IgD-negative memory B cell (primary cell): Measurements from ENCODE around the gene RAB6A. TPM values are rescaled to one million over a fixed set of nuclear protein-coding genes. Genes with fewer than 3 reads are reported as not detected.
"Not testable (repeated sequence)": the region's sequence is repeated elsewhere in the genome, so short reads cannot be mapped to it uniquely, and the experiment has no call there.

ENCODE experiments used
- H3K27ac Mint-ChIP-seq, 3 donors: one replicate each; pipeline ENCODE4 v1.8.0; 2020 to 2022; ENCODE audit warnings: mild to moderate bottlenecking in 3 of 3, mixed read lengths in 3 of 3, moderate library complexity in 1 of 3
- H3K27me3 Mint-ChIP-seq: one replicate; pipeline ENCODE4 v1.8.0; 2021; ENCODE audit warnings: mixed read lengths
- H3K36me3 Mint-ChIP-seq: one replicate; pipeline ENCODE4 v1.8.0; 2020; ENCODE audit warnings: mild to moderate bottlenecking, mixed read lengths
- H3K4me1 Mint-ChIP-seq, 3 donors: one replicate each; pipeline ENCODE4 v1.8.0; 2020 to 2022; ENCODE audit warnings: mixed read lengths in 3 of 3, mild to moderate bottlenecking in 1 of 3
- H3K4me3 Mint-ChIP-seq, 4 donors: one replicate each; pipeline ENCODE4 v1.8.0; 2020 to 2022; ENCODE audit warnings: mild to moderate bottlenecking in 4 of 4, mixed read lengths in 4 of 4, moderate library complexity in 3 of 4
- H3K9me3 Mint-ChIP-seq, 3 donors: one replicate each; pipeline ENCODE4 v1.8.0; 2020 to 2021; ENCODE audit warnings: mixed read lengths in 3 of 3, mild to moderate bottlenecking in 1 of 3
- polyA plus RNA-seq: library from polyadenylated mRNA; unstranded; fragments of 300-500 nt; fragmentation: Illumina TruSeq; gene quantifications from one replicate; pipeline ENCODE4 v1.2.3, GENCODE V29; 2021

Gene RAB6A
- polyA plus RNA-seq, 1 donor from 2014 or later = 93.4 TPM

DNA sequence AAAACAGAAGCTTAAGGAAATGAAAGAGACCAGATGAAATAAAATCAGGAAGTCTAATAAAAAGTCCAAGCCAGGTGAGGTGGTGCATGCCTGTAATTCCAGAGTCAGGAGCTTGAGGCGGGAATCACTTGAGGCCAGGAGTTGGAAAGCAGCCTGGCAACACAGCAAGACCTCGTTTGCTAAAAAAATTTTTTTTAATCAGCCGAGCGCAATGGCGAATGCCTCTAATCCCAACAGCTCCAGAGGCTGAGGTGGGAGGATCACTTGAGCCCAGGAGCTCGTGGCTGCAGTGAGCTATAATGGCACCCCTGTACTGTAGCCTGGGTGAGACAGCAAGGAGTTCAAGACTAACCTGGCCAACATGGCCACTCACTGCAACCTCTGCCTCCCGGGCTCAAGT is 8.0 kb downstream of the RAB6A start:
- no peak overlapping the region for H3K4me3 Mint-ChIP-seq
- no peaks in the 10 kb centered on the region for H3K27me3 Mint-ChIP-seq
- no peak overlapping the region for H3K27ac Mint-ChIP-seq
- peaks cover 20 to 36% (median 28%) of the 10 kb centered on the region in 3 donors for H3K4me1 Mint-ChIP-seq
- H3K9me3 Mint-ChIP-seq = no peaks in the 10 kb centered on the region
- no peaks in the 10 kb centered on the region for H3K36me3 Mint-ChIP-seq

GRCh38 chr11:73752216-73752867 is 8.5 kb downstream of the RAB6A start:
- H3K27me3 Mint-ChIP-seq = no peaks in the 10 kb centered on the region
- H3K36me3 Mint-ChIP-seq = no peaks in the 10 kb centered on the region
- no peak overlapping the region for H3K27ac Mint-ChIP-seq
- H3K4me3 Mint-ChIP-seq = no peak overlapping the region
- H3K9me3 Mint-ChIP-seq = no peaks in the 10 kb centered on the region
- peaks cover 20 to 41% (median 26%) of the 10 kb centered on the region in 3 donors for H3K4me1 Mint-ChIP-seq

- not testable (repeated sequence) for H3K27ac Mint-ChIP-seq
Observed at GRCh38 chr11:73750862-73751261, 10.0 kb downstream of the RAB6A start.

DNA sequence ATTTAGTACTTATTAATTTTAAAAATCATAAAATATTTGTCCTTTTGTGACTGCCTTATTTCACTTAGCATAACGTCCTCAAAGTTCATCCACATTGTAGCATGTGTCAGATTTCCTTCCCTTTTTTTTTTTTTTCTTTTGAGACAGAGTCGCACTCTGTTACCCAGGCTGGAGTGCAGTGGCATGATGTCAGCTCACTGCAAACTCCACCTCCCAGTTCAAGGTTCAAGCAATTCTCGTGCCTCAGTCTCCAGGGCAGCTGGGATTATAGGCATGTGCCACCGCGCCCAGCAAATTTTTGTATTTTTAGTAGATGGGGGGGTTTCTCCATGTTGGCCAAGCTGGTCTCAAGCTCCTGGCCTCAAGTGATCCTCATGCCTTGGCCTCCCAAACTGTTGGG is 10.6 kb downstream of the RAB6A start:
- Mint-ChIP-seq H3K36me3 (no peaks in the 10 kb centered on the region), H3K27ac (no peak overlapping the region), H3K27me3 (no peaks in the 10 kb centered on the region), H3K4me1 (peaks cover 20 to 42% (median 25%) of the 10 kb centered on the region in 3 donors), H3K4me3 (peak overlapping the region in 1 of 4 donors; percentile 1), H3K9me3 (no peaks in the 10 kb centered on the region)

More at GRCh38 chr11:73750862-73751261, 10.0 kb downstream of the RAB6A start:
- H3K9me3 Mint-ChIP-seq, H3K36me3 Mint-ChIP-seq, H3K27me3 Mint-ChIP-seq: not testable (repeated sequence)
- Mint-ChIP-seq H3K4me3 (peak overlapping the region in 1 of 4 donors; percentile 1), H3K4me1 (peaks cover 20 to 41% (median 25%) of the 10 kb centered on the region in 3 donors)

- peaks cover 20 to 43% (median 25%) of the 10 kb centered on the region in 3 donors for H3K4me1 Mint-ChIP-seq
- H3K27me3 Mint-ChIP-seq = no peaks in the 10 kb centered on the region
- no peak overlapping the region for H3K27ac Mint-ChIP-seq
- H3K9me3 Mint-ChIP-seq = no peaks in the 10 kb centered on the region
- H3K4me3 Mint-ChIP-seq = peak overlapping the region in 1 of 4 donors; percentile 9
- no peaks in the 10 kb centered on the region for H3K36me3 Mint-ChIP-seq
Observed at GRCh38 chr11:73749118-73749517, 11.8 kb downstream of the RAB6A start.

DNA sequence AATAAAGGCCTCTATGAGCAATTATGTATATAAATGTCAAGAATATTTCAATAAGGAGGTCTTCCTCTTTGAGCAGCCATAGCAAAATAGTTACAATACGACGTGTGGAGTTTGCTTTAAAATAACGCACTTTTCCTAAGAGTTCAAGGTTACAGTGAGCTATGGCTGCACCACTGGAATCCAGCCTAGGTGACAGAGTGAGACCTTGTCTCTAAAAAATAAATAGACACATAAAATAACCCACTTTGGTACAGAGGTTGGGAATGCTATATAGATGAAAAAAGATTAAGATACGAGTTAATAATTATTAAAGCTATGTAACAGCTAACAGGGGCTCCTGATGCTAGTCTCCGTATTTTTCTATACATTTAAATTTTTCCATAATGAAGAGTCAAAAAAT is 12.6 kb downstream of the RAB6A start:
- H3K9me3 Mint-ChIP-seq = no peaks in the 10 kb centered on the region
- H3K4me1 Mint-ChIP-seq = peaks cover 25 to 43% (median 26%) of the 10 kb centered on the region in 3 donors
- peaks cover 3% of the 10 kb centered on the region for H3K36me3 Mint-ChIP-seq
- H3K27me3 Mint-ChIP-seq = no peaks in the 10 kb centered on the region
- no peak overlapping the region for H3K27ac Mint-ChIP-seq
- H3K4me3 Mint-ChIP-seq = no peak overlapping the region

GRCh38 chr11:73747762-73748161 is 13.1 kb downstream of the RAB6A start:
- Mint-ChIP-seq H3K27me3 (no peaks in the 10 kb centered on the region), H3K36me3 (peaks cover 3% of the 10 kb centered on the region), H3K9me3 (peaks cover 0 to under 1% (median 0%) of the 10 kb centered on the region in 3 donors), H3K4me1 (peaks cover 25 to 44% (median 26%) of the 10 kb centered on the region in 3 donors), H3K4me3 (no peak overlapping the region), H3K27ac (no peak overlapping the region)

- H3K4me1 Mint-ChIP-seq = peaks cover 22 to 40% (median 23%) of the 10 kb centered on the region in 3 donors
- H3K27ac Mint-ChIP-seq = peak overlapping the region in 1 of 3 donors; percentile 62
Observed at GRCh38 chr11:73746701-73747100, 14.2 kb downstream of the RAB6A start.

DNA sequence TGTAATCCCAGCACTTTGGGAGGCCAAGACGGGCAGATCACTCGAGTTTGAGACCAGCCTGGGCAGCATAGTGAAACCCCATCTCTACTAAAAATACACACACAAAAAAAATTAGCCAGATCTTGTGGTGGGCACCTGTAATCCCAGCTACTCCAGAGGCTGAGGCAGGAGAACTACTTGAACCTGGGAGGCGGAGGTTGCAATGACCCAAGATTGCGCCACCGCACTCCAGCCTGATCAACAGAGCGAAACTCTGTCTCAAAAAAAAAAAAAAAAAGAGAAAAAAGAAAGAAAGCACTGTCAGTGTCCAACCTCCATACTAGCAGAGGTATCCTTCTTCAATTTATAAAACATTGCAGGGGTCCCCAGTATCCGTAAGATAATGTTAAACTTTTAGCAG is 17.8 kb downstream of the RAB6A start:
- Mint-ChIP-seq H3K9me3 (peaks cover 0 to 1% (median 0%) of the 10 kb centered on the region in 3 donors), H3K36me3 (peaks cover 3% of the 10 kb centered on the region), H3K27me3 (no peaks in the 10 kb centered on the region), H3K4me1 (peaks cover 7 to 17% (median 8%) of the 10 kb centered on the region in 3 donors), H3K27ac (no peak overlapping the region), H3K4me3 (no peak overlapping the region)

More at GRCh38 chr11:73746701-73747100, 14.2 kb downstream of the RAB6A start:
- Mint-ChIP-seq H3K27me3 (no peaks in the 10 kb centered on the region), H3K9me3 (peaks cover 0 to 1% (median 0%) of the 10 kb centered on the region in 3 donors), H3K36me3 (peaks cover 3% of the 10 kb centered on the region), H3K4me3 (no peak overlapping the region)

DNA sequence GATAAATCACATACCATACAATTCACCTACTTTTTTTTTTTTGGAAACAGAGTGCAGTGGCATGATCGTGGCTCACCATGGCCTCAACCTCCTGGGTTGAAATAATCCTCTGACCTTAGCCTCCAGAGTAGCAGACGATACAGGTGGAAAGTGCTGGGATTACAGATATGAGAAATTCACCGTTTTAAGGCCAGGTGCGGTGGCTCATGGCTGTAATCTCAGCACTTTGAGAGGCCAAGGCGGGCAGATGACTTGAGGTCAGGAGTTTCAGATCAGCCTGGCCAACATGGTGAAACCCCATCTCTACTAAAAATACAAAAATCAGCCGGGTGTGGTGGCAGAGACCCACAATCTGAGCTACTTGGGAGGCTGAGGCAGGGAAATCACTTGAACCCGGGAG is 24.9 kb downstream of the RAB6A start:
- not testable (repeated sequence) for H3K27ac Mint-ChIP-seq, H3K4me3 Mint-ChIP-seq, H3K9me3 Mint-ChIP-seq, H3K36me3 Mint-ChIP-seq, H3K27me3 Mint-ChIP-seq
- peaks cover 11 to 15% (median 13%) of the 10 kb centered on the region in 3 donors for H3K4me1 Mint-ChIP-seq

GRCh38 chr11:73734993-73735392 is 25.9 kb downstream of the RAB6A start:
- Mint-ChIP-seq H3K36me3 (peaks cover 3% of the 10 kb centered on the region), H3K27ac (peak overlapping the region in 1 of 3 donors; percentile 63), H3K4me3 (peak overlapping the region in 1 of 4 donors; percentile 7), H3K9me3 (no peaks in the 10 kb centered on the region), H3K4me1 (peaks cover 11 to 15% (median 14%) of the 10 kb centered on the region in 3 donors), H3K27me3 (no peaks in the 10 kb centered on the region)

GRCh38 chr11:73734011-73734410 is 26.9 kb downstream of the RAB6A start:
- H3K27ac Mint-ChIP-seq, H3K36me3 Mint-ChIP-seq, H3K27me3 Mint-ChIP-seq, H3K4me3 Mint-ChIP-seq, H3K9me3 Mint-ChIP-seq: not testable (repeated sequence)
- peaks cover 11 to 18% (median 15%) of the 10 kb centered on the region in 3 donors for H3K4me1 Mint-ChIP-seq

- H3K36me3 Mint-ChIP-seq = not testable (repeated sequence)
Observed at GRCh38 chr11:73732936-73733335, 27.9 kb downstream of the RAB6A start.

DNA sequence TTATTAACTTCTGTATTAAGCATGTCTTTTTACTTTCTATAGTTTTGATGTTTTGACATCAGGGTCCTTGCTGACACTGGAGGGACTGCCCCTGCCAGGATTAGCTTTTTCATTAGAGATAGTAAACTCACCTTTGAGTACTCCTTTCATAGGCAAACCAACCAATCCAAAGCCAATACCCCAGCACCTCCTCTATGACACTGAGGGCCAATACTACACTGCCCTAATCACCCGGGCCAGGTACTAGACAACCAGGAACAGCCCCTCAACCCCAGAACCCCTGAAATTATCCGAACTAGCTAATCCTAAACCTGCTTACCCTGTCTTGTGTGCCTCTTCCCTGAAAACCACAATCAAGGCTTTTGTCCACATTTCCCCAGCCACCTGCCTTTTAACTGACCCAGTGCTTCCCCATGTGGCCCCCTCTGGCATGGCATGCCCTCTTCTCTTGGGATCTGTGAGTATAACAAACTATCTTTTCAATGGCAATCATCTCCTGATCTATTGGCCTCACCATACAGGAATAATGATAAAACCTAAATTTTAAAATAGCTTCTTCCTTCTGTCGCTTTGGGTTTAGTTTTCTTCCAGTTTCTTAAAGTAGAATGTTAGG is 31.2 kb downstream of the RAB6A start:
- Mint-ChIP-seq H3K27me3 (no peaks in the 10 kb centered on the region), H3K4me3 (no peak overlapping the region), H3K4me1 (peaks cover 4 to 14% (median 10%) of the 10 kb centered on the region in 3 donors), H3K9me3 (no peaks in the 10 kb centered on the region), H3K27ac (peak overlapping the region in 1 of 3 donors; percentile 39), H3K36me3 (peaks cover 6% of the 10 kb centered on the region)

More at GRCh38 chr11:73732936-73733335, 27.9 kb downstream of the RAB6A start:
- H3K27me3 Mint-ChIP-seq, H3K9me3 Mint-ChIP-seq, H3K27ac Mint-ChIP-seq: not testable (repeated sequence)
- Mint-ChIP-seq H3K4me3 (peak overlapping the region in 1 of 4 donors; percentile 49), H3K4me1 (peaks cover 11 to 21% (median 15%) of the 10 kb centered on the region in 3 donors)

DNA sequence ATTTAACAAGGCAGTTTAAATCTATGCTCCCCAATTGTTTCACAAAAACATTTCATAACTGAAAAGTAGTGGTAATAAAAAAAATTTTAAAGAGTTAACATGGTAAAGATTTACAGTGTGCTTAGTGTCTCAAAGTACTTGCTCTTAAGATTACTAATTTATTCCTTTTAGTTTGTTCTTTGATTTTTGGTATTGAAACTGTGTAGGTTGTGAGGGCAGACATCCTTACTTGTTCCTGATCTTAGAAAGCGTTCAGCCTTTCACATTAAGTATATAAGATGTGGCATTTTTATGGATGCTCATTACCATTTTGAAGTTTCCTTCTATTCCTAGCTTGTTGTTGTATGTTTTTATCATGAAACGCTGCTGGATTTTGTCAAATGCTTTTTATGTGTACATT is 32.9 kb downstream of the RAB6A start:
- no peak overlapping the region for H3K4me3 Mint-ChIP-seq
- H3K36me3 Mint-ChIP-seq = peaks cover 5% of the 10 kb centered on the region
- no peaks in the 10 kb centered on the region for H3K27me3 Mint-ChIP-seq
- H3K4me1 Mint-ChIP-seq = peaks cover 0 to 11% (median 10%) of the 10 kb centered on the region in 3 donors
- no peak overlapping the region for H3K27ac Mint-ChIP-seq
- H3K9me3 Mint-ChIP-seq = no peaks in the 10 kb centered on the region
